Cardiac septum (tissue), 1 donor: ENCODE data around the gene TMC1. TPM values are rescaled to one million over a fixed set of nuclear protein-coding genes. Genes with fewer than 3 reads are reported as not detected.

ENCODE experiments used
- DNase-seq: peaks from one replicate; pipeline ENCODE4 v3.0.0-alpha.2; 2020; ENCODE audit warnings: low spot score
- intact Hi-C: fragments of 100-400 bp; cut with DNase I; formaldehyde crosslinking; loops from one replicate; pipeline ENCODE4 v1.14.0; 2022
- total RNA-seq: library from RNA; stranded (reverse); fragmentation: NEBNext Ultra II Directional; extraction: Animal tissue kit (Norgen Biotek cat#: 25700); gene quantifications from one replicate; pipeline ENCODE4 v1.2.1, GENCODE V29; 2021
- donor health status: DM: no; HTN: no; CAD: no.

Gene TMC1
- total RNA-seq, 1 donor from 2014 or later, result 0.27 TPM

- intact Hi-C loops, result no loop called here
- DNase-seq, result no peak
Measured at GRCh38 chr9:72596451-72597180, 75.2 kb downstream of the TMC1 start.

- DNase-seq, result no peak
- intact Hi-C loops, result no loop called here
Measured at GRCh38 chr9:72597181-72597517, 75.7 kb downstream of the TMC1 start.

- DNase-seq, result no peak
- intact Hi-C loops, result no loop called here
Measured at GRCh38 chr9:72597601-72598000, 76.2 kb downstream of the TMC1 start.

GRCh38 chr9:72598639-72599038 lies 77.2 kb downstream of the TMC1 start:
- intact Hi-C loops, result no loop called here
- no peak for DNase-seq

GRCh38 chr9:72599874-72600534 lies 78.6 kb downstream of the TMC1 start:
- no peak for DNase-seq
- intact Hi-C loops, result no loop called here

- no peak for DNase-seq
- intact Hi-C loops, result no loop called here
Measured at GRCh38 chr9:72600671-72601070, 79.3 kb downstream of the TMC1 start.

- intact Hi-C loops, result no loop called here
- no peak for DNase-seq
Measured at GRCh38 chr9:72601615-72602014, 80.2 kb downstream of the TMC1 start.

GRCh38 chr9:72612449-72612848 lies 91.0 kb downstream of the TMC1 start:
- intact Hi-C loops, result no loop called here
- DNase-seq, result no peak

- intact Hi-C loops, result no loop called here
Measured at GRCh38 chr9:72614067-72614466, 92.7 kb downstream of the TMC1 start.

GRCh38 chr9:72615931-72616330 lies 94.5 kb downstream of the TMC1 start:
- no peak for DNase-seq
- intact Hi-C loops, result no loop called here

More at GRCh38 chr9:72614067-72614466, 92.7 kb downstream of the TMC1 start:
- no peak for DNase-seq

GRCh38 chr9:72618811-72619210 lies 97.4 kb downstream of the TMC1 start:
- no peak for DNase-seq
- intact Hi-C loops, result no loop called here

GRCh38 chr9:72622186-72622585 lies 100.8 kb downstream of the TMC1 start:
- intact Hi-C loops, result no loop called here
- DNase-seq, result no peak

GRCh38 chr9:72623156-72623555 lies 101.7 kb downstream of the TMC1 start:
- intact Hi-C loops, result no loop called here
- no peak for DNase-seq

- DNase-seq, result no peak
- intact Hi-C loops, result no loop called here
Measured at GRCh38 chr9:72627147-72627546, 105.7 kb downstream of the TMC1 start.

GRCh38 chr9:72627956-72628540 lies 106.6 kb downstream of the TMC1 start:
- DNase-seq, result no peak
- intact Hi-C loops, result no loop called here

- DNase-seq, result no peak
- intact Hi-C loops, result no loop called here
Measured at GRCh38 chr9:72633966-72634365, 112.6 kb downstream of the TMC1 start.

GRCh38 chr9:72635197-72635596 lies 113.8 kb downstream of the TMC1 start:
- DNase-seq, result no peak
- intact Hi-C loops, result no loop called here

- intact Hi-C loops, result no loop called here
Measured at GRCh38 chr9:72636621-72637020, 115.2 kb downstream of the TMC1 start.

GRCh38 chr9:72643651-72644050 lies 122.2 kb downstream of the TMC1 start:
- no peak for DNase-seq
- intact Hi-C loops, result no loop called here

More at GRCh38 chr9:72636621-72637020, 115.2 kb downstream of the TMC1 start:
- DNase-seq, result no peak

GRCh38 chr9:72646061-72646460 lies 124.7 kb downstream of the TMC1 start:
- no peak for DNase-seq
- intact Hi-C loops, result no loop called here
